ENCODE data around the gene PRRX2. TPM values are rescaled to one million over a fixed set of nuclear protein-coding genes. Genes with fewer than 3 reads are reported as not detected.

PRRX2 gene
- total RNA-seq, result 4.4 TPM
- long read RNA-seq, partial matches to known transcripts, result 0 of 5 reads
- long read RNA-seq, other reads (novel, unspliced or antisense), result 1 of 5 reads

GRCh38 chr9:129665389-129665775 lies at the start of gene PRRX2:
Gene PRRX2, plus strand, starts transcription at chr9:129665647. Its CDS starts 221 bp downstream, at chr9:129665868.
- DNase-seq (ENCODE audit: low spot score), result no peak
- intact Hi-C loops (cut with DNase I), result no loop called here

- intact Hi-C loops (cut with DNase I), result no loop called here
- no peak for DNase-seq (ENCODE audit: low spot score)
Measured at GRCh38 chr9:129617167-129617566, 48.3 kb upstream of the PRRX2 start.

GRCh38 chr9:129619787-129620668 lies 45.4 kb upstream of the PRRX2 start:
- DNase-seq (ENCODE audit: low spot score), result no peak
- intact Hi-C loops (cut with DNase I), result no loop called here

GRCh38 chr9:129620669-129621295 lies 44.7 kb upstream of the PRRX2 start, which contains the start of gene C9orf50:
Gene C9orf50, minus strand, starts transcription at chr9:129621101. Its CDS starts 527 bp downstream, at chr9:129620574.
- intact Hi-C loops (cut with DNase I), result no loop called here
- DNase-seq (ENCODE audit: low spot score), result no peak

- DNase-seq (ENCODE audit: low spot score), result no peak
- intact Hi-C loops (cut with DNase I), result no loop called here
Measured at GRCh38 chr9:129623331-129623730, 42.1 kb upstream of the PRRX2 start.

GRCh38 chr9:129624168-129624759 lies 41.2 kb upstream of the PRRX2 start:
- no peak for DNase-seq (ENCODE audit: low spot score)
- intact Hi-C loops (cut with DNase I), result no loop called here

- intact Hi-C loops (cut with DNase I), result no loop called here
- no peak for DNase-seq (ENCODE audit: low spot score)
Measured at GRCh38 chr9:129624947-129625346, 40.5 kb upstream of the PRRX2 start.

GRCh38 chr9:129626079-129626624 lies 39.3 kb upstream of the PRRX2 start, which contains the start of gene NTMT1:
Gene NTMT1, plus strand, starts transcription at chr9:129626163. Its CDS starts 6,541 bp downstream, at chr9:129632704.
- intact Hi-C loops (cut with DNase I), result no loop called here
- peak; percentile 97 for DNase-seq (ENCODE audit: low spot score)

GRCh38 chr9:129626625-129627284 lies 38.7 kb upstream of the PRRX2 start:
- intact Hi-C loops (cut with DNase I), result no loop called here
- no peak for DNase-seq (ENCODE audit: low spot score)

- intact Hi-C loops (cut with DNase I), result no loop called here
- no peak for DNase-seq (ENCODE audit: low spot score)
Measured at GRCh38 chr9:129627556-129628440, 37.6 kb upstream of the PRRX2 start.

- intact Hi-C loops (cut with DNase I), result no loop called here
- no peak for DNase-seq (ENCODE audit: low spot score)
Measured at GRCh38 chr9:129628709-129629108, 36.7 kb upstream of the PRRX2 start.

- no peak for DNase-seq (ENCODE audit: low spot score)
- intact Hi-C loops (cut with DNase I), result no loop called here
Measured at GRCh38 chr9:129629251-129629820, 36.1 kb upstream of the PRRX2 start.

GRCh38 chr9:129630967-129631673 lies 34.3 kb upstream of the PRRX2 start:
- no peak for DNase-seq (ENCODE audit: low spot score)
- intact Hi-C loops (cut with DNase I), result no loop called here

- intact Hi-C loops (cut with DNase I), result no loop called here
- DNase-seq (ENCODE audit: low spot score), result no peak
Measured at GRCh38 chr9:129631674-129632129, 33.7 kb upstream of the PRRX2 start.

- DNase-seq (ENCODE audit: low spot score), result no peak
- intact Hi-C loops (cut with DNase I), result no loop called here
Measured at GRCh38 chr9:129632460-129632859, 33.0 kb upstream of the PRRX2 start.

- no peak for DNase-seq (ENCODE audit: low spot score)
- intact Hi-C loops (cut with DNase I), result no loop called here
Measured at GRCh38 chr9:129633207-129633606, 32.2 kb upstream of the PRRX2 start.

GRCh38 chr9:129633848-129634247 lies 31.6 kb upstream of the PRRX2 start:
- no peak for DNase-seq (ENCODE audit: low spot score)

More at GRCh38 chr9:129633848-129634247, 31.6 kb upstream of the PRRX2 start:
- intact Hi-C loops (cut with DNase I), result no loop called here

Data from cardiac septum (tissue), 1 donor.